GM08714 (cell line): Measurements from ENCODE around the gene SELENOM.
"Not testable (repeated sequence)": the region's sequence is repeated elsewhere in the genome, so short reads cannot be mapped to it uniquely, and the experiment has no call there.

Source experiments
- H3K4me3 ChIP-seq: fragments of 200-500 bp; sonication (Bioruptor generic); 2 replicates; pipeline ENCODE4 v1.5.1; 2014; ENCODE audit warnings: mild to moderate bottlenecking, low read length, inconsistent platforms
- ZNF274 ChIP-seq: IDR thresholded peaks from 2 replicates; pipeline ENCODE4 v1.6.1; 2012; ENCODE audit warnings: mild to moderate bottlenecking, low read depth, low read length

Gene SELENOM

DNA sequence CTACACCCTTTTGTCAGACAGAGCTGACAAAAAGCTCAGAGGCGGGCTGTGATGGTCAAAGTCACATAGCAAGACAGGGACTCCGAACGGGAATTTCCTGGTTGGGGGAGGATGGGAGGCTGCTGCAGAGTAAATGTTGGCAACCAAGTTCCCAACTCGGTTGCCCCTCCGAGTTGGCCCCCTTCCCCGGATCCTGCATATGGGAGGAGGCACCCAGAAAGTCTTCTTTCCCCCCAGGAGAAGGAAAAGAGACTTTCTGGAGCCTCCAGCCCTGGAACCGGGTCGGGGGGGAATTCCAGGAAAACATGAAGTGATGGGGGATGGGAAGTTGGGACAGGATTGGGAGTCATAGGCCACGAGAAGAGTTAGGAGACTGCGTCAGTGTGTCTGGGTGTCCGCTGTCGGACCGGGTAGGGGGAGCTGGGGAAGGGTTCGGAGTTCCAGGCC lies 614 bp downstream of the SELENOM start:
- H3K4me3 ChIP-seq: no peak overlapping the region
- TF ChIP-seq ZNF274: no peak

DNA sequence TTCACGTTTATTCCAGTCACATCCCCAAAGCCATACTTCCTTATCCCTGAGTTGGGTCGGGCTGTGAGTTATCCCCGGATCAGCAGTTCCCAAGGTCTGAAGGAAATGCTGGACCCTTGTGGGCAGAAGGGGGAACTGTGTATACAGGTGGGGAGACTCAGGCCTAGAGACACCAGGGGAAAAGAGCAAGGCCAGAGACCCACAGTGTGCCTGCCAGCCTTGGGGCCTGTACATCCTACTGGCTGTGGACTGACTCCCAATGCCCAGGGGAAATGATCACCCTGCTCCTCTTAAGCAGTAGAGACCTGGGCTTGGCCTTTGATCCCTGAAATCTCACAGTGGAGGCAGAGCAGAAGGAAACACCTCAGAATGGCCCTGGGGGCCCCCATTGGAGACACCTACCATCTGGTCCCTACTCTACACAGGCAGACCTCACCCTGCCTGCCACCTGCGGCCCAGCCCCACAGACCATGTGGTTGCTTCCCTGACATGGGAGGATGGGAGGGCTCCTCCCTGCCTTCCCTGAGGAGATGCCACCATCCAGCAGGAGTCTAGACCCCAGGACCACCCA lies 1.3 kb downstream of the SELENOM start:
- no peak overlapping the region for H3K4me3 ChIP-seq
- no peak for TF ChIP-seq ZNF274

DNA sequence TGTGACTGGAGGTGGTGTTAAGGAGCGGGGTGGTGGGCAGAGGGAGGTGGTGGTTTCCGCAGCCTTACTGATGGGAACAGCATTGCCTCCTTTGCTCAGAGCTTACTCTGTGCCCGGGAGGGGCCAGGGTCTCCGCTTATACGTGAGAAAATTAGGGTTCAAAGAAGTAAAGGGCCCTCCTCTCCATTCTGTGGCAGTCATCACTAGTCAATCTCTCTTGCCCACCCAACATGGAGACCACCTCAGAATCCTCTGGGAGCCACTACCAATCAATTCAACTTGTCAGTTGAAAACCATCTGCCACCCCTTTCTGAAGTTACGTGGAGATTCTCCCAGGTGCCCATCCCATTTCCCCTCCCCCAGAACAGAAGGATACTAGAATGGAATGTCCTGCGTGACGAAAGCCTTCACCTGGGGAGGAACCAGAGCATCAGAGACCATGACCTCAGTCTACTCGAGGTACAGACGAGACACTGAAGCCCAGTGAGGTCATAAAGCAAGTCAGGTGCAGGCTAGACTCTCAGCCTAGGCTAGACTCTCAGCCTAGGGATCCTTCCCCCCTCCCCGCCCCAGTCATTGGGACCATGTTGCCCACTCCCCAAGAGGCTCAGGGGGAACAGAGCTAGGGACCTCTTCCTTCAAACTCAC lies 2.0 kb downstream of the SELENOM start:
- TF ChIP-seq ZNF274: no peak
- H3K4me3 ChIP-seq: no peak overlapping the region

DNA sequence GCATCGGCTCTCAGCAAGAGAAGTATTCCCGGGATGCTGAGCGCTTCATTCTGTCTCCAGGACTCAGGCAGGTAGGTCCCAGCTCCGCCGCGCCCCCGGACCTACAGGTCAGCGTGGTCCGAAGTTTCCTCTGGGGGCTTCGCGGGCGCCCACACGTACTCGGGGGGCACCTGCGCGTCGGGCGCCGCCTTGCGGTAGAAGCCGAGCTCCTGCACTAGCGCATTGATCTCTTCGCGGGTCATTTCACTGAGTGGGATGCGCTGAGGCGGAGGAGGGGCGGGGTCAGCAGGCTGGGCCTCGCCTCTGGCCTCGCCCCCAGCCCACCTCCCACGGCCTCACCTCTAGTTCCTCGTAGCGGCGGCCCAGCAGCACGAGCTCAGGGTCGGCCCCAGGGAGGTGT lies 2.5 kb downstream of the SELENOM start:
- no peak overlapping the region for H3K4me3 ChIP-seq

DNA sequence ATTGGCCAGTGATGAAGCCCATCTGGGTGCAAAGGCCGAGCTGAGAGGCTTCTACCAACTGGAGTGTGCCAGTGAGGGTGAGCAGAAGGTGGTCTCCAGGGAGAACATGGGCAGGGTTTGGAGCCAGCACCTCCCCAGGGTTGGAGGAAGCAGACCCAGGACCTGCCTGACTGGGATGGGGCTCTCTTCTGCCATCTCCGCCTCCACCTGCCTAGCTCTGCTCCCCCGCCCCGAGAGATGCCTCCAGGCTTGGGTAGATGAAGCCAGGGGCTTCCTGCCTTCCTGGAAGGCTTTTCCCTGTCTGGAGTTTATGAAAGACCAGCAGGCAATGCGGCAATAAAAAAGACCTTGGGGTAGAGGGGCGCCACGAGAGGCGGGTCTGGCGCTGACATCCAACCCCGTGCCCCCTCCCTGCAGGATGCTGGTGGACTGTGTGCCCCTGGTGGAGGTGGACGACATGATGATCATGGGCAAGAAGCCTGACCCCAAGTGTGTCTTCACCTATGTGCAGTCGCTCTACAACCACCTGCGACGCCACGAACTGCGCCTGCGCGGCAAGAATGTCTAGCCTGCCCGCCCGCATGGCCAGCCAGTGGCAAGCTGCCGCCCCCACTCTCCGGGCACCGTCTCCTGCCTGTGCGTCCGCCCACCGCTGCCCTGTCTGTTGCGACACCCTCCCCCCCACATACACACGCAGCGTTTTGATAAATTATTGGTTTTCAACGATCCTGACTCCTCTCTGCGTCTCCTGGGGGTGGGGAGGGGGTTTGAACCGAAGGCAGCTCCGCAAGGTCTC lies 3.3 kb downstream of the SELENOM start:
- no peak overlapping the region for H3K4me3 ChIP-seq
- no peak for TF ChIP-seq ZNF274

More for the DNA sequence above, 2.5 kb downstream of the SELENOM start:
- TF ChIP-seq ZNF274: no peak

DNA sequence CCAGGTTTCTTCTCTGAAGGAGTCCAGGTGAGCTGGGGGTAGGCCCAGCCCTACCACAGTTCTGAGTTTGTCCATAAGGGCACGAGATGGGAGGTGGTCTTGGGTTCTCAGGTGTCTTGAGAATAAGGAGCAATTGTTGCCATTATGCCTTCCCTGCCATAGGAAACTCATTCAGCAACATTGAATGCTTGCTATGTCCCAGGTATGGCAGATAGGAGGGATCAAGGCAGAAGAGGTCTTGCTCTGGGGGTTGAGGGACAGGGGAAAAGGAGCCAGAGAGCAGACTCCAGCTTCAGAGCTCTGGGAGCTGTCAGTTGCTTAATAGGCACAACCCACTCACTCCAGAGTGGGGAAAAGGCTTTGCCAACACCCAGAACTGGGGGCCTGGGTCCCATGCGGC lies 4.3 kb downstream of the SELENOM start:
- TF ChIP-seq ZNF274: no peak
- no peak overlapping the region for H3K4me3 ChIP-seq

DNA sequence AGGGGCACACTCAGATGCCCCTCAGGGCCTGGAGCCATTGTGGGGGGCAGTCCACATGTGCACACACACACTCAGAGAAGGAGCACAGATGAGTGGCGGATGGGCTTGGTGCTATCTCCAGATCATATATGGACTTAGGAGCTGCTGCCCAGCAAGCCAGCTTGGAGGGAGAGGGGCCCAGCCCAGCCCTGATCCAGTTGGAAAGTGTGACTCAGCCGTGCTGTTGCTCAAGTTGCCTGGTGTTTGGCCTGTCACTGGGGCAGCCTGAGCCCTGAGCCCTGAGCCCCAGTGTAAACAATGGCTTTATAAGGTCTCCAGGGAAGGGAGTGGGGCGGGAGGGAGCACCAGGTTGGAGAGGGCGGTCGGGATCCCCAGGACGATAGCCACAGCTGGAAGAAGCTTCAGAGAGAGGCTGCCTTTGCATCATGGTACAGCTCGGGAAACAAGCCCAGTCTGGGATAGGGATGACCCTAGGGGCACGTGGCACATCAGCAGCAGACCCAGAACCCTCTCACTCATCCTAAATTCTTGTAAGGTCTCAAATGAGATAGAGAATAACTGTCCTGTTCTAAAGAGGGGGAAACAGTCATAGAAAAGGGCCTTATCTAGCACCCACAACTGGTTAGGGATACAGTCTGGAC lies 4.8 kb downstream of the SELENOM start:
- no peak for TF ChIP-seq ZNF274
- H3K4me3 ChIP-seq: no peak overlapping the region

DNA sequence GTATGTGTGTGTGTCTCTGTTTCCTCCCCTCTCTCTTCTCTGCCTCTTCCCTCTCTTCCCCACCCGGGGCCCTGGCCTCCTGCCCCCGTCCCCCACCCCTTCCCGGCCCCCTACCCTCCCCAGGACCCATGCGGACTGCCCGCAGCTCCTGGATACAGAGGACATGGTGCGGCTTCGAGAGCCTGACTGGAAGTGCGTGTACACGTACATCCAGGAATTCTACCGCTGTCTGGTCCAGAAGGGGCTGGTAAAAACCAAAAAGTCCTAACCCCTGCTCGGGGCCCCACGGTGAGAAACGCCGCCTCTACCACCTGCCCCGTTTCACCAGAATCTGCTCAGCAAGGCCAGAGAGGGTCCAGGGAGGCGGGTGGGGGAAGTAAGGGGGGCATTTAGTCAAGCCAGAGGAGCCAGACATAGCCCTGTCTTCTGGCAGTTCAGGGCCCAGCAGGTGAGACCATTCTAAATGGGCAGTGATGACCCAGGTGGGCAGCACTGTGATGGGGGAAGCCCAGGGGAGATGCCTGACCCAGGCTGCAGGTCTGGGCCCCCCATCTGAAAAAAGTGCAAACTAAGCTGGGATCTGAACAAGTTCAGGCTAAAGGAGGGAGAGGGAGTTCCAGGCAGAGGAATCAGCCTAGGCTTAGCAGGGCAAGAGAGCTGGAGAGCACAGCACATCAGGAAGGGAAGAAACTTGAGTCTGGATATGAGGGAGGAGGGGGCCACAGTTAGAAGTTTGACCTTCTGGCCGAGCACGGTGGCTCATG lies 6.4 kb downstream of the SELENOM start:
- no peak for TF ChIP-seq ZNF274
- H3K4me3 ChIP-seq: no peak overlapping the region

DNA sequence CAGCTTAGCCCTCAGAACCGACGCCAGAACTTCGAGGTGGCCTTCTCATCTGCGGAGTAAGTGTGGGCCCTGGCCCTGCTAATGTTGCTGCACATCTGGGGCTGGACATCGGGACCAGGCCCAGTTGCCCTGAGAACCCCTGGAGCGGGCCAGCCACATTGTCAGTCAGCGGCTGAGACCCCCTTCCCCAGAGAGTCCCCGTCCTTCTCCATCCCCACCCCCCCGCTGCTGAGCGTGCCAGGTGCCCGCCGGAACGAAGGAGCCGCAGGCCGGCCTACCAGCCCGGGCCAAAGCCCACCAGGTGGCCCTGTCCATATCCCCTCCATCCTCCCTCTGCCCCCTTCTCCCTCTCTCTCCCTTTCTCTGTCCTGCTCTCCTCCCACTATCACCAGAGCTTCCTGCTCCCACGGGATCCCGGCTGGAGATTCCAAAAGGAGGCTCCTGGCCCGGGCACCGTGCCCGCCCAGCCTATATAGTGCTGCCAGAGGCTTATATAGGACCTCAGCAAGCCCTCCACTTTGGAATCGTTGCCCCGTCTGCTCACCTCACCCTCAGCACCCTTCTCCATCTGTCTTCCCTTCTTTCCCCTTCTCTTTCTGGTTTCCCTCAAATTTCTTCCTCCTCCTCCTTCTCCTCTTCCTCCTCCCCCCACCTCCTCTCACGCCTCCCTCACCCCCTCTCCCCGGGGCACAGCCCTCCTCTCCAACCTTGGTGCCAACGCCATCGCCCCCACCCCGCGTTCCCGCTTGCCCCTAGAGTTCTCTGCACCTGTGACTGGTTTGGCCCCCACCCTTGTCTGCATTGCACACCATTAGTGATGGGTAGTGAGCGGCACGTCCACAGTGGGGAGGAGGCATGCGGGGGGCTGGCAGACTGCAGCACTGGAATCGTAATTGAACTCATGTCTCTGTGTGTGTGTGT lies 7.3 kb downstream of the SELENOM start:
- TF ChIP-seq ZNF274: no peak
- no peak overlapping the region for H3K4me3 ChIP-seq

DNA sequence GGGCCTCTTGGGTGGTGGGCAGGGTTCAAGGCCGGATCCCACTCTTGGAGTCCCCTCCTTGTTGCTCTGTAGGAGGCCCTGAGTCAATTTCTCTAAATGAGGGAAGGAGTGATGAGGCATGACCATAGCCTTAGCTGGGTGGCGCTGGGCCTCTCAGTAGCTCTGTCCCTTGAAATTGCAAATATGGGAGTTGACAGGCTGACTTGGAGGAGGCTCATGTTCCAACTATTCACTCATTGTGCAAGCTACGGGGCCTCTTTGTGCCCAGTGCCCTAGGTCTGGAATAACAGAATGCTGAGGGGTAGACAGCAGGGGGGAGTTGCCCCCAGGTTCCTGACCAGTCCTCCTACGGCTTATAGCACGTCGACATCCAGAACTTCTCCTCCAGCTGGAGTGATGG lies 8.0 kb downstream of the SELENOM start:
- TF ChIP-seq ZNF274: no peak
- no peak overlapping the region for H3K4me3 ChIP-seq

DNA sequence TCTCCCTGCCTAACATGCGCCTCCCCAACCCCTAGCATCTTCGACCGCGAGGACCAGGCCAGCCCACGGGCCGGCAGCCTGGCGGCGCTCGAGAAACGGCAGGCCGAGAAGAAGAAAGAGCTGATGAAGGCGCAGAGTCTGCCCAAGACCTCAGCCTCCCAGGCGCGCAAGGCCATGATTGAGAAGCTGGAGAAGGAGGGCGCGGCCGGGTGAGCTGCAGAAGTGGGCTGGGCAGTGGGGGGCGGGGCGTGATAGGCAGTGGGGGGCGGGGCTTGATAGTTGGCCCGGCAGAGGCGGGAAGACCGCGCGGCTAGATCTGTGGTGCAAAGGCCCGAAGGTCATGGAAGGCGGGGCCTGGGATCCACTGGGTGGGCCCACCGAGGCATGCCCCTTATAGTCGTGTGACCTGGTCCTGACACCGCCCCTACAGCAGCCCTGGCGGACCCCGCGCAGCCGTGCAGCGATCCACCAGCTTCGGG lies 8.7 kb downstream of the SELENOM start:
- TF ChIP-seq ZNF274: no peak
- no peak overlapping the region for H3K4me3 ChIP-seq

DNA sequence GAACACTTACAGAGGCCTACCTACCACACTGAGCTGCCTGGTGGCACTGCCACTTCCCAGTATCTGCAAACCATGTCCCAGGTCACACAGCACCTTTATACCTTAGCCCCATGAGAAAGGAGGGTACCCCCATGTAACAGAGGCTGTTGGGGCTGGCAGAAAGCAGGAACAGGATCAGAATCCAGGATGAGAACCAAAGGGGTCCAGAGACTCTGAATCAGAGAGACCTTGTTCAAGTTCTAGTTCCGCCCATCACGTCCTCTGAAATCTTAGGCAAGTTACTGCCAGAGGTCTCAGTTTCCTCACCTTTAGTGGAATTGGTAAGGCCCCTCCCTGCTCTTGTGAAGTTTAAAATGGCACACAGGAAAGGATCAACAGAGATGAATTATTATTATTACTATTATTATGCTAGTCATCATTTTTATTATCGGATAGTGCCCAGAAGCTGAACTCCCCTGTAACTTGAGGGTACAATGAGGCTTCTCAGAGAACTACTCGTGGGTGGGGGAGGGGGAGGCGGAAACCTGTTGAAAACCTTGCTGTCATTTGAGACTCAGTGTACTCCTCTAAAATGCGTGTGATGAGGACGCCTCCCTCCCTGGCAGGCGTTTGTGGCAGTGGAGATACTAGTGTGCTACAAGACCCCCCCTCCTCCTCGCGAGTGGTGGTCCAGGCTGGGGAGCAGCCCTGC lies 9.3 kb downstream of the SELENOM start:
- no peak for TF ChIP-seq ZNF274

DNA sequence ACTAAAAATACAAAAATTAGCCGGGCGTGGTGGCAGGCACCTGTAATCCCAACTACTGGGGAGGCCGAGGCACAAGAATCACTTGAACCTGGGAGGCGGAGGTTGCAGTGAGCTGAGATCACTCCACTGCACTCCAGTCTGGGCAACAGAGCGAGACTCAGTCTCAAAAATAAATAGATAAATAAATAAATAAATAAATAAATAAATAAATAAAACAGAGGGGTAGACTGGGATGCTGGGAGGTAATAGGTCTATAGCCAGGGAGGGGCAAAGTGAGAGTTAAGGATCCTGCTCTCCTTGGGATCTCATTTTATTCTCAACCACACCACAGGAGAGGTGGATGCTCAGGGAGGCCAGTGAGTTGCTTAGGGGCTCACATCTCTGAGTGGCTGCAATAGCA lies 9.8 kb downstream of the SELENOM start:
- not testable (repeated sequence) for H3K4me3 ChIP-seq

More for the DNA sequence above, 9.3 kb downstream of the SELENOM start:
- no peak overlapping the region for H3K4me3 ChIP-seq
